LNCAP (cell line): ENCODE results near the gene ARHGAP22.

Source experiments
- CTCF ChIP-seq: fragments of 450-650 bp; IDR thresholded peaks from 2 replicates; pipeline ENCODE4 v1.5.1; 2017; ENCODE audit warnings: mild to moderate bottlenecking

The ARHGAP22 gene

GRCh38 chr10:48580236-48580635 is 24.6 kb downstream of the ARHGAP22 start:
- TF ChIP-seq CTCF, result no peak

- no peak for TF ChIP-seq CTCF
These were observed 25.5 kb downstream of the ARHGAP22 start for GRCh38 chr10:48579251-48579960.

GRCh38 chr10:48577158-48577557 is 27.7 kb downstream of the ARHGAP22 start:
- no peak for TF ChIP-seq CTCF

DNA sequence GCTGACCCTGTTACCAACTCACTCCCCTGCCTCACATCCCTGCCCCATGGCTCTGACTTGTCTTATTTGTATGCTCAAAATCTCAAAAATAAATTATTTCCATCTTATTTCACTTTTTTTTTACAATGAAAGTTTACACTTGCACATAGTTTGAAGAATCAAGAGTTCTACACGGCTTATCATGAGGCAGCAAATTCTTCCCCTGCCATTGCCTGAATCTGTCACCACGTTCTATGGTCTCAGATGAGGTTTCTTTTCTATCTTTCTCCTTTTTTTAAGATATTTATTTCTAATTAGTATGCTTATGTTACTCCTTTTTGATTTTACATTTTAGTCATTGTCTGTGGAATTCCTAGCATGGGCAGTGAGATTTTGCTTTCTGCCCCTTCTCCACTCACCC is 28.4 kb downstream of the ARHGAP22 start:
- TF ChIP-seq CTCF, result no peak

DNA sequence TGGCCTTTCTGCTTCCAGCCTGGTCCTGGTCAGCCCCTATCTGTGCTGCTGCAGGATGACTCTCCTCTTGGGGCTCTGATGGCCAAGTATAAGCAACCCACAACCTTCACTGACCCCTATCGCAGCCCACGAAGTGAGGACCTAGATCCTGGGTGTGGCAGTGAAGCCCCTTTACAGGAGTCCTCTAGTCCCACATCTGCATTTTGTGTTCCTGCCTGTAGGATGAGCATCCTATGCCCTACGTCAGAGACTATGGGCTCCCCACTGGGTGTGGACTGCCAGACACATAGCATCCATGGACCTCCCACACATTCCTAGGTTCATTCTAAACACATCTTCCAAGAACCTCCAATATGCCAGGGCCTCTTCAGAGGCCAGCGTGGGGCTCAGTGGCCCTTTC is 29.0 kb downstream of the ARHGAP22 start:
- TF ChIP-seq CTCF, result no peak

GRCh38 chr10:48574817-48575380 is 30.0 kb downstream of the ARHGAP22 start:
- no peak for TF ChIP-seq CTCF

DNA sequence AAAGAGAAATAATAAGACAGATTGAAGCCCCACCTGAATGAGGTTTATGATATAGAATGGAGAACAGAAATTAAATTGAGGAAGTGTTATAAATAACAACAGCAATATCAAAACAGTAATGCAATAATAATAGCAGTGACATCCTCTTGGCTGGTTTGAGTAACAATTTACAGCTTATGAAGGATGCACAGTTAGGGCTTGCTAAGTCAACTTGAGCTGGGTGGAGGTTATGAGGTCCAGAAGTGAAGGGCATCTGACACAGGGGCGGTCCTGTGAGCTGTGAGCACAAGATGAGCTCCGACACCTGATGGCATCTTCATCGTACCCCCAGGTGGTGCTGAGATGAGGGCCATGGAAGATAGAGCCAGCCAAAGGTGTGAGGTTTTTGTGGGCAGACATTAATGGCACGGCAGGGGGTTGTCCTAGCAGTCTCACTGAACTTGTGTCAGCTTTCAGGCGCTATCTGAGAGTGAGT is 30.5 kb downstream of the ARHGAP22 start:
- TF ChIP-seq CTCF, result no peak
